ENCODE results near the gene SPATA20.

SPATA20 gene

DNA sequence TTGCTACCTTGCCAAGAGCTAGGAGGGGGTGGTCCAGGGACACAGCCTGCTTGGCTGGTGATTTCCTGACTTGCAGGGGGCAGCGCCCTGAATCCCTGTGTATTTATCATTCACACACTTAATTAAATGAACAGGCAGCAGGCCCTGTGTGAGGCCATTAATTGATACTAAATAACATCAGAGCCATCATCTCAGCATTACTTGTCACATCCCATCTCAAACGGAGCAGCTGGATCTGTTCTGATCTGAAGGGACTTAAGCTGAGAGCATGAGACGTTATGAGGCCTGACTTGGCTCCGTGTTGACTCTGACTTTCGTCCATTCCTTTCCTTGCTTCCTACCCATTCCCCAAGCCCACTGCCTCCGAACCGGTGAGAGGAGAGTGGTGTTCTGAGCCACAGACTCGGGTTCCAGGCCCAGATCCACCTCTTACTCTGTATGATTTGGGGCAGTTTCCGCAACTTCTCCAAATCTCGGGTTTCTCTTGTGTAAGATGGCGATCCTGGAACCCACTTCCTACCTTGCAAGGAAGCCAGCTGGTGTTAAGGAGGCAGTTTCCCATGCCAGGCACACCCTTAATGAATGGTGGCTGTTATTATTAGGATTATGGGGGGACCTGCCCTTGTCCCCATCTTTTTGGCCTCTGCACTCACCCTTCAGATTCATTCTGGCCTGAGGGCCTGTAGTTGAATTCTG is 47.3 kb downstream of the SPATA20 start:
- no peak for DNase-seq (ENCODE audit: low read depth in 2 of 2, low spot score in 1 of 2)

DNA sequence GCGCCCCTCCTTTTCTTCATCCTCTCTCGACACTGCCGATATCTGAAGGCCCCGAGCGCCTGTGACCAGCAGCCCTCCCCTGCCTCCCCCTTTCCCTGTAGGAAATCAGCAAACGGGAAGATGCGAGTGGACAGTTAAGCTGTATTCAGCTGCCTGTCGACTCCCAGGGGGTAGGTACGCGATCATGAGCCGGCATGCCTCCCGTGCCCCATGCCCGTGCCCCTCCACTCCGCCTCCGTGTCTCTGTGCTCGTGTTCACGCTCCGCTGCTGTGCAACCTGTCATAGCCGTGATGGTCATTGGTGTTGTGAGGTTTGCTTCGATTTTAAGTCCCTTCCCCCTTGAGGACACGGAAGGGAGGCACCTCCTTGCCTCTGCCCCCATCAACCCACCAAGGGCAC is 47.9 kb downstream of the SPATA20 start:
- DNase-seq (ENCODE audit: low read depth in 2 of 2, low spot score in 1 of 2): no peak

DNA sequence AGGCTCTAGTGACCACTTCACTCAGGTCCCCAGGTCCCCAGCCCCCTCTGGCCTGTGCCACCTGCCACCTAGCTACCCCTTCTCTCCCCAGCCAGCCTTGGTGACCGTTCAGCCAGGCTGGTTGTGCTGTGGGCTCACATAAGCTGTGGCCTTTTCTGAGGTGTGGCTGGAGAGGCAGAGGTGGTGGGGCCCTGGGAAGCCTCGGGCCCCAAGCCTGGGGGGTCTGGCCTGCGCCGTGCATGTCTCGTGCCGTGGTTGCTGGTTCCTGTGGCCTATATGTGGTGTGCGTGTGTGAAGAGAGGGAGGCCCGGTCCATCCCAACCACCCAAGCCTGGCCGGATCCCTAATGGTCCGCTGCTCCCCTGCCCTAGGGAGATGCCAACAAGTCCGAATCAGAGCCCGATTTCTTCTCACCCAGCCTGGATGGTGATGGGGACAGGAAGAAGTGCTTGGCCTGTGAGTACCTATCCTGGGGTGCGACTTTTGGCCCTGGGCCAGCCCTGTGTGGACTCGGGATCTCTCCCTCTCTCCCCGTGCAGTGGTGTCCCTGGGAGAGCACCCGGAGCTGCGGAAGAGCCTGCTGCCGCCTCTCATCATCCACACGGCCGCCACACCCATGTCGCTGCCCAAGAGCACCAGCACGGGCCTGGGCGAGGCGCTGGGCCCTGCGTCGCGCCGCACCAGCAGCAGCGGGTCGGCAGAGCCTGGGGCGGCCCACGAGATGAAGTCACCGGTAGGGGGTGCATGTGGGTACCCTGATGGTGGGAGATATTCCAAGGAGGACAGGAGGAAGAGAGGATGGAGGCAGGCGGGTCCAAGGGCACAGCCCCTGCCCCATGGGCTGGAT is 49.4 kb downstream of the SPATA20 start:
- DNase-seq (ENCODE audit: low read depth in 2 of 2, low spot score in 1 of 2): no peak

DNA sequence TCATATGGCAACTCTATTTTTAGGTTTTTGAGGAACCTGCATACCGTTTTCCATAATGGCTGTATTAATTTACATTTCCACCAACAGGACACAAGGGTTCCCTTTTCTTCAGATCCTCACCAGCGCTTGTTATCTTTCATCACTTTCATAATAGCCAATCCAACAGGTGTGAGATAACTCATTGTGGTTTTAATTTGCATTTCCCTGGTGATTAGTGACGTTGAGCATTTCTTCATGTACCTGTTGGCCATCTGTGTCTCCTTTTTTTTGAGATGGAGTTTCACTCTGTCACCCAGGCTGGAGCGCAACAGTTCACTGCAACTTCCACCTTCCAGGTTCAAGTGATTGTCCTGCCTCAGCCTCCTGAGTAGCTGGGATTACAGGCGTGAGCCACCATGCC is 51.5 kb downstream of the SPATA20 start:
- no peak for DNase-seq (ENCODE audit: low read depth in 2 of 2, low spot score in 1 of 2)

DNA sequence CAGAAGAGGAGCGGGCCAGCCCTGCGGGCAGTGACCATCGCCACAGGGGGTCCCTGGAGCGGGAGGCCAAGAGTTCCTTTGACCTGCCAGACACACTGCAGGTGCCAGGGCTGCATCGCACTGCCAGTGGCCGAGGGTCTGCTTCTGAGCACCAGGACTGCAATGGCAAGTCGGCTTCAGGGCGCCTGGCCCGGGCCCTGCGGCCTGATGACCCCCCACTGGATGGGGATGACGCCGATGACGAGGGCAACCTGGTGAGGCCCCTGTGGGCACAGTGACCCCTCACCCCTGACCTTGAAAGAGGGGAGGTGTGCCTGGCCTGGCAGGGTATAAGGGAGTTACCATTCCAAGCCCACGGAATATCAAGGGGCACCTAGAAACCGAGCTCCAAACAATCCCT is 52.6 kb downstream of the SPATA20 start:
- no peak for DNase-seq (ENCODE audit: low read depth in 2 of 2, low spot score in 1 of 2)

DNA sequence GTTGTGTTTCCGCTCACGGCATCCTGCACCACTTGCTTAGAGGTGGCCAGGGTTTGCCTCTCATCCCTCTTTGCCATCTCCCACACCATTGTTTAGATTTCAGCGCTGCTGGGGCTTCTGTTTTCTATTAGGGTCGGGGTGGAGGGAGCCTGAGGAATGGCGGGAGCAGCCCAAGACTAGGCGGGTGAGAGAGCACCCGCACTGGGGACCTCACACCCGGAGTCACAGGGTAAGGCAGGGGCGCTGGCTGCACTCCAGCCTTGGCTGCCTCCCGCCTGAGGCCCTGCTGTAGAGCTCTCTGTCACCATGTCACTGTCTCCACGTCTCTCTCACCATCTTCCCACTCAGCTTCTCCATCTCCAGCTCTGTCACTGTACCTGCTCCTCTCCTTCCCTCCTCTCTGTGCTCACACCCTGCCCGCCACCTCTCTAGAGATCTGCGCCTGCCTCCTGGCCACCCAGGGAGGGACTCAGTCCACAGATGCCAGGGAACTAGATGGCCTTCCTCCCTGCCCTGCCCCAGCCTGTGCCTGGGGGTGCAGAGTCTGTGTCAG is 54.9 kb downstream of the SPATA20 start:
- DNase-seq (ENCODE audit: low read depth in 2 of 2, low spot score in 1 of 2): no peak

DNA sequence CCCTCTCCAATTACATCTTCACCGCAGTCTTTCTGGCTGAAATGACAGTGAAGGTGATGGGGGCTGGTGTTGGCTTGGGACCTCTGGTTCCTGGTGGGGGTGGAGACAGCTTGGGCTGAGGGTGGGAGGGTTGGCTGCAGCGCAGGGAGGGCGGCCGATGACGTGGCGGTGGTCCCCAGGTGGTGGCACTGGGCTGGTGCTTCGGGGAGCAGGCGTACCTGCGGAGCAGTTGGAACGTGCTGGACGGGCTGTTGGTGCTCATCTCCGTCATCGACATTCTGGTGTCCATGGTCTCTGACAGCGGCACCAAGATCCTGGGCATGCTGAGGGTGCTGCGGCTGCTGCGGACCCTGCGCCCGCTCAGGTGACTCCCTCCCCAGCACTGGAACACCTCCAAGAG is 55.9 kb downstream of the SPATA20 start:
- no peak for DNase-seq (ENCODE audit: low read depth in 2 of 2, low spot score in 1 of 2)

DNA sequence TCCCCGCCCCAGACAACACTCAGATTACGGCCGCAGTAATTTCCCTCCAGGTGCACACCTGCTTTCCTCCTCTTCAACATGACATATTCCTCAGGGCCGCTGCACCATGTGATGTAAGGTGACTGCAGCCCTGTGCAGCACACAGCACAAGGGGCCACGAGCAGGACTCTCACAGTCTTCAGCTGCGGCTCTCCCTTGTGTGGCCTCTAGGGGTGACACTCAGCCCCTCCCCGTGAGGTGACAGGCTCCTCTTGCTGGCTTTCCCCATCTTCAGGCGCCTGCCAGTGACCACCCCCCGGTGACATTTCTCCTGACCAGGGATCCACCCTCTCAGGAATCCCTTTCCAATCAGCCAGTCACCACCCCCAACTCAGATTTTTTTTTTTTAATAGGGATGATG is 56.4 kb downstream of the SPATA20 start:
- no peak for DNase-seq (ENCODE audit: low read depth in 2 of 2, low spot score in 1 of 2)

DNA sequence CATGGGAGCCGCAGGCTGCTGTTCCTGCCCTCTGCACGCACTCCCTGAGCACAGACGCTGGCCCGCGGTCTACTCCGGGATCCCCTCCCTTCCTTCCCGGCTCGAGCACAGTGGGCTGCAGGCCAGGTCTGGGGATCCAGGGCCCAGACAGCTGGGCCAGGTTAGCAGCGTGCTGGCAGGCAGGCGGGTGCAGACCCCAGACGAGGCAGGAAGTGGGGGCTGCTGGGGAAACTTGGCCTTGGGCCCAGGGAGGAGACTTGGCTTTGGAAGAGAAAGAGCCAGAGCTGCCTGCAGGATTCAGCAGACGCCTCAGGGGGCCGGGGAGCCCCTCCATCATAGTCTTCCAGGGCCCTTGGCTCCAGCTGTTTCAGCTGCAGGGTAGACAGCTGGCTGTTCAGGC is 57.5 kb downstream of the SPATA20 start:
- no peak for DNase-seq (ENCODE audit: low read depth in 2 of 2, low spot score in 1 of 2)

DNA sequence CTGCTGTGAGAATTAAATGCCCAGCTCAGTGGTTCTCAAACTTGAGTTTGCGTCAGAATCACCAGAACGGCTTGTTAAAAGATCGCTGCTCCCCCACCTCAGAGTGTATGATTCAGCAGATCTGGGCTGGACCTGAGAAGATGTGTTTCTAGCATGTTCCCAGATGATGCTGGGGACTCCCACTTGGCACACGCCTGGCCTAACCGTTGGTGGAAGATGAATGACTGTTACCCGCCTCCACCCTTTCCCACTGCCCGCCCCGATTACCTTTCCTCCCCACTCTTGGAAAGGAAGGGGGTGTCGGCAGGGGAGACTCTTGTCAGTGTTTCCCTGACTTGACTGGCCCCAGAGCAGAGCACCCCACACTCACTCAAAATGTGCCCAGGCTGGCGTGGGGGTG is 58.5 kb downstream of the SPATA20 start:
- DNase-seq (ENCODE audit: low read depth in 2 of 2, low spot score in 1 of 2): no peak
